H1 (cell line): ENCODE measurements around the gene HTR6. TPM values are rescaled to one million over a fixed set of nuclear protein-coding genes. Genes with fewer than 3 reads are reported as not detected.

Experiments used
- FOSL1 ChIP-seq: IDR thresholded peaks from 2 replicates; pipeline ENCODE4 v1.6.1; 2011; ENCODE audit warnings: mild to moderate bottlenecking, low read depth, low read length, moderate library complexity; ENCODE audit not compliant: insufficient read depth
- polyA plus RNA-seq, 7 experiments: library from polyadenylated mRNA; depleted of rRNA in 3 of 7; stranded (reverse) in 5 of 7; unstranded in 2 of 7; fragments of >200 nt in 5 of 7; fragments of 200-250 nt in 2 of 7; gene quantifications; 1 replicate in 5 of 7; 2 replicates in 1 of 7; 4 replicates in 1 of 7; pipeline versions ENCODE4 v1.2.1 to v1.2.3, GENCODE V29; 2011 to 2013; ENCODE audit warnings: missing spikeins in 2 of 7, mixed read lengths in 2 of 7
- total RNA-seq: library from RNA; stranded (reverse); fragmentation: NEBNext Ultra II Directional; extraction: Animal tissue kit (Norgen Biotek cat#: 25700); gene quantifications from 2 replicates; pipeline ENCODE4 v1.2.1, GENCODE V29; 2021

The HTR6 gene
- total and polyA plus RNA-seq, 2 of the 8 experiments (the other 6 are each of a cell fraction or from before 2014, with no cell fraction given) = 0.76 to 0.95 TPM

DNA sequence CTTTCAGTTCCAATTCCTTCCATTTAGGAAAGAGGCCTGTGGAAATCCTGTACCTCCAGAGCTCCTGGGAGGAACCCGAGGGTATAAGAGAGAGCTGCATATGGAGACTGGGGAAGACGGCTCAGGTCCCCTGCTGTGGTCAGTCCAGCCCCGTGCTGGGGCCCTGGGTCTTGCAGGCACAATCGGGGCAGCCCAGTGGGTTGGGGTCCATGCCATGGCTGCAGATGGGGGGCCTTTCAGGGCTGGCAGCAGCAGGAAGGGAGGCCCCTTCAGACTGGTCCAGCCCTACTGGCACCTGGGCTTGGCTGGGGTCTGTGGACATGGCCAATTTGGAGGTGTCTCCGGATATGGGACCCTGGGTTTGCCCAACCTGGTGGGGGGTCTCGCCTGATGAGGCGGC lies 18.2 kb downstream of the HTR6 start (continued):
- TF ChIP-seq FOSL1 = no peak
